K562 (cell line): Measurements from ENCODE around the gene CSNK1G1. TPM values are rescaled to one million over a fixed set of nuclear protein-coding genes. Genes with fewer than 3 reads are reported as not detected.
A peak's percentile ranks its signal among the peaks of the same experiment; 100 is the strongest.

Experiments
- BRD4 ChIP-seq: fragments of 200-600 bp; sonication (generic); IDR thresholded peaks from 2 replicates; pipeline ENCODE4 v1.6.1; 2017; ENCODE audit warnings: inconsistent platforms
- CHD1 ChIP-seq: fragments of 200-600 bp; sonication (generic); IDR thresholded peaks from one replicate; pipeline ENCODE4 v1.6.1; 2012; ENCODE audit warnings: mild to moderate bottlenecking, moderate library complexity, low read length, inconsistent platforms
- ETV6 ChIP-seq, 3 experiments: fragments of 150-350 bp in 1 of 3; sonication (generic) in 1 of 3; formaldehyde crosslinking in 1 of 3; IDR thresholded peaks; 2 replicates each; pipeline versions ENCODE4 v1.6.1 to v1.8.0; 2014 to 2022; ENCODE audit warnings: borderline replicate concordance in 2 of 3, low read depth in 2 of 3, antibody characterized with exemption in 1 of 3, low read length in 1 of 3, mild to moderate bottlenecking in 1 of 3, missing genetic modification reagents in 1 of 3
- HNRNPUL1 ChIP-seq: fragments of 200-400 bp; formaldehyde crosslinking; IDR thresholded peaks from 2 replicates; pipeline ENCODE4 v1.6.1; 2017; ENCODE audit warnings: low read length
- MYC ChIP-seq, 2 experiments: fragments of 250-450 bp in 1 of 2; sonication (Bioruptor Pico) in 1 of 2; IDR thresholded peaks; 2 replicates each; pipeline versions ENCODE4 v1.5.1 to v1.6.1; 2012 to 2021; ENCODE audit warnings: low read depth in 2 of 2, borderline replicate concordance in 1 of 2, improper control_type of control experiment in 1 of 2, low read length in 1 of 2, mild to moderate bottlenecking in 1 of 2, moderate library complexity in 1 of 2
- NCOA1 ChIP-seq: fragments of 450-650 bp; IDR thresholded peaks from 2 replicates; pipeline ENCODE4 v1.6.1; 2016; ENCODE audit warnings: low read depth
- NCOR1 ChIP-seq: fragments of 450-650 bp; IDR thresholded peaks from 2 replicates; pipeline ENCODE4 v1.6.1; 2016; ENCODE audit warnings: mild to moderate bottlenecking, moderate library complexity
- NFRKB ChIP-seq: fragments of 450-650 bp; IDR thresholded peaks from 2 replicates; pipeline ENCODE4 v1.6.1; 2016; ENCODE audit warnings: low read depth
- NR3C1 ChIP-seq: sonication (generic); formaldehyde crosslinking; IDR thresholded peaks from 2 replicates; pipeline ENCODE4 v1.8.1; 2022; ENCODE audit warnings: missing genetic modification reagents
- SMARCA5 ChIP-seq: fragments of 450-650 bp; IDR thresholded peaks from 2 replicates; pipeline ENCODE4 v1.6.1; 2016
- TAF9B ChIP-seq: fragments of 450-650 bp; IDR thresholded peaks from 2 replicates; pipeline ENCODE4 v1.6.1; 2018; ENCODE audit warnings: mild to moderate bottlenecking; ENCODE audit not compliant: partially characterized antibody
- ZNF232 ChIP-seq: sonication (generic); formaldehyde crosslinking; IDR thresholded peaks from 2 replicates; pipeline ENCODE4 v1.8.0; 2022; ENCODE audit warnings: mild to moderate bottlenecking, missing genetic modification reagents
- ZNF41 ChIP-seq: fragments of 250-450 bp; sonication (Bioruptor Pico); conservative IDR thresholded peaks from 2 replicates; pipeline ENCODE4 v1.4.0; 2020; ENCODE audit warnings: mild to moderate bottlenecking
- polyA plus RNA-seq, 8 experiments: library from polyadenylated mRNA; depleted of rRNA in 4 of 8; stranded (reverse) in 5 of 8; unstranded in 3 of 8; fragments of >200 nt; fragmentation: Nextera tagmentation in 2 of 8; fragmentation: Illumina TruSeq in 1 of 8; extraction: Ambion mirVana in 2 of 8; extraction: Trizol in 1 of 8; gene quantifications; 2 replicates each; pipeline versions ENCODE4 v1.2.1 to v1.2.3, GENCODE V29; 2011 to 2014; ENCODE audit warnings: inconsistent platforms in 1 of 8, missing spikeins in 1 of 8
- total RNA-seq, 7 experiments: library from RNA; depleted of rRNA in 6 of 7; stranded (reverse); fragments of >200 nt in 6 of 7; fragmentation: Illumina TruSeq in 2 of 7; extraction: Trizol in 2 of 7; gene quantifications; 2 replicates each; pipeline versions ENCODE4 v1.2.1 to v1.2.3, GENCODE V29; 2011 to 2021; ENCODE audit warnings: low replicate concordance in 1 of 7
- TF ChIP-seq, protein P1 (sequence below), 2 experiments: fragments of 450-650 bp in 1 of 2; sonication (generic) in 1 of 2; formaldehyde crosslinking in 1 of 2; IDR thresholded peaks; 2 replicates each; pipeline versions ENCODE4 v1.7.1 to v1.9.0; 2016 to 2022; ENCODE audit warnings: inconsistent platforms in 1 of 2, mild to moderate bottlenecking in 1 of 2, missing genetic modification reagents in 1 of 2
- TF ChIP-seq, protein P2 (sequence below): sonication (generic); formaldehyde crosslinking; IDR thresholded peaks from 2 replicates; pipeline ENCODE4 v1.5.0; 2020; ENCODE audit warnings: missing genetic modification reagents
- TF ChIP-seq, protein P3 (sequence below): fragments of 450-650 bp; formaldehyde crosslinking; IDR thresholded peaks from 2 replicates; pipeline ENCODE4 v1.4.0; 2020; ENCODE audit warnings: mild to moderate bottlenecking, moderate library complexity
- TF ChIP-seq, protein P4 (sequence below): sonication (generic); formaldehyde crosslinking; IDR thresholded peaks from 2 replicates; pipeline ENCODE4 v1.9.0; 2022; ENCODE audit warnings: mild to moderate bottlenecking, missing genetic modification reagents

CSNK1G1 gene
- total and polyA plus RNA-seq, 9 of the 15 experiments (the other 6 are each of a cell fraction or from before 2014, with no cell fraction given) = 4.5 to 18.5 (median 9.5) TPM

DNA sequence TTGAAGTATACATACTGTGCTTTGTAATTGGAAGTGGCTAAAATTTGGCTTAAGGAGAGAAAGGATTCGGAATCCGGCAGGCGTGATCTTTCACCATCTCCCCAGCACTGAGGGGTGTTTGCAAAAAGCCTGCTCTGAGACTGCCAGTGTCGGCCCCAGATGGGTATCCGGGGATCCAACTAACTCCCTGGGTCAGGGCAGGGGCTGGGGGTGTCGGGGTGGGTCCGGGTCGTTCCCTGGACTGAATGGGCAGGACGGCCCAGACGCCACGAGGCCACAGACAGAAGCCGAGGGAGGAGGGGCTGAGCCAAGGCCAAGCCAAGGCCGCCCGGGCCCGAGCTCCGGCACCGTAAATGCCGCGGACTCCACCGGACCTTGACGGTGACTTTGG is 193.5 kb downstream of the CSNK1G1 start (continued):
- TF ChIP-seq, protein P1, sequence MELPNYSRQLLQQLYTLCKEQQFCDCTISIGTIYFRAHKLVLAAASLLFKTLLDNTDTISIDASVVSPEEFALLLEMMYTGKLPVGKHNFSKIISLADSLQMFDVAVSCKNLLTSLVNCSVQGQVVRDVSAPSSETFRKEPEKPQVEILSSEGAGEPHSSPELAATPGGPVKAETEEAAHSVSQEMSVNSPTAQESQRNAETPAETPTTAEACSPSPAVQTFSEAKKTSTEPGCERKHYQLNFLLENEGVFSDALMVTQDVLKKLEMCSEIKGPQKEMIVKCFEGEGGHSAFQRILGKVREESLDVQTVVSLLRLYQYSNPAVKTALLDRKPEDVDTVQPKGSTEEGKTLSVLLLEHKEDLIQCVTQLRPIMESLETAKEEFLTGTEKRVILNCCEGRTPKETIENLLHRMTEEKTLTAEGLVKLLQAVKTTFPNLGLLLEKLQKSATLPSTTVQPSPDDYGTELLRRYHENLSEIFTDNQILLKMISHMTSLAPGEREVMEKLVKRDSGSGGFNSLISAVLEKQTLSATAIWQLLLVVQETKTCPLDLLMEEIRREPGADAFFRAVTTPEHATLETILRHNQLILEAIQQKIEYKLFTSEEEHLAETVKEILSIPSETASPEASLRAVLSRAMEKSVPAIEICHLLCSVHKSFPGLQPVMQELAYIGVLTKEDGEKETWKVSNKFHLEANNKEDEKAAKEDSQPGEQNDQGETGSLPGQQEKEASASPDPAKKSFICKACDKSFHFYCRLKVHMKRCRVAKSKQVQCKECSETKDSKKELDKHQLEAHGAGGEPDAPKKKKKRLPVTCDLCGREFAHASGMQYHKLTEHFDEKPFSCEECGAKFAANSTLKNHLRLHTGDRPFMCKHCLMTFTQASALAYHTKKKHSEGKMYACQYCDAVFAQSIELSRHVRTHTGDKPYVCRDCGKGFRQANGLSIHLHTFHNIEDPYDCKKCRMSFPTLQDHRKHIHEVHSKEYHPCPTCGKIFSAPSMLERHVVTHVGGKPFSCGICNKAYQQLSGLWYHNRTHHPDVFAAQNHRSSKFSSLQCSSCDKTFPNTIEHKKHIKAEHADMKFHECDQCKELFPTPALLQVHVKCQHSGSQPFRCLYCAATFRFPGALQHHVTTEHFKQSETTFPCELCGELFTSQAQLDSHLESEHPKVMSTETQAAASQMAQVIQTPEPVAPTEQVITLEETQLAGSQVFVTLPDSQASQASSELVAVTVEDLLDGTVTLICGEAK (IDR thresholded peaks at IDR 0.05) = no peak
- TF ChIP-seq, protein P1 (CRISPR knock-in tag; IDR thresholded peaks at IDR 0.05) = 0 out of 2 replicates have a peak, but pooled peaks have one; percentile 28
- TF ChIP-seq ZNF41 (CRISPR knock-in tag) (no peak), NCOA1 (0 out of 2 replicates have a peak, but pooled peaks have one; percentile 64), ETV6 (IDR thresholded peaks at IDR 0.05; ENCODE audit: borderline replicate concordance in 1 of 2, low read depth in 2 of 2, low read length in 1 of 2) (no peak), ETV6 (CRISPR knock-in tag; IDR thresholded peaks at IDR 0.05; ENCODE audit: borderline replicate concordance) (no peak), SMARCA5 (no peak), NFRKB (0 out of 2 replicates have a peak, but pooled peaks have one; percentile 40), HNRNPUL1 (no peak), MYC (IDR thresholded peaks at IDR 0.05; ENCODE audit: low read depth, low read length) (no peak), MYC (CRISPR knock-in tag; IDR thresholded peaks at IDR 0.05; ENCODE audit: borderline replicate concordance, low read depth) (no peak), CHD1 (peak; percentile 79), NR3C1 (CRISPR knock-in tag) (no peak), TAF9B (peak; percentile 87), NCOR1 (0 out of 2 replicates have a peak, but pooled peaks have one; percentile 3), ZNF232 (no peak), BRD4 (peak; percentile 11; the same call in 1 of the 2 replicates)
- TF ChIP-seq, protein P2, sequence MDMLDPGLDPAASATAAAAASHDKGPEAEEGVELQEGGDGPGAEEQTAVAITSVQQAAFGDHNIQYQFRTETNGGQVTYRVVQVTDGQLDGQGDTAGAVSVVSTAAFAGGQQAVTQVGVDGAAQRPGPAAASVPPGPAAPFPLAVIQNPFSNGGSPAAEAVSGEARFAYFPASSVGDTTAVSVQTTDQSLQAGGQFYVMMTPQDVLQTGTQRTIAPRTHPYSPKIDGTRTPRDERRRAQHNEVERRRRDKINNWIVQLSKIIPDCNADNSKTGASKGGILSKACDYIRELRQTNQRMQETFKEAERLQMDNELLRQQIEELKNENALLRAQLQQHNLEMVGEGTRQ (CRISPR knock-in tag) = peak; percentile 21; the same call in 1 of the 2 replicates
- TF ChIP-seq, protein P3, sequence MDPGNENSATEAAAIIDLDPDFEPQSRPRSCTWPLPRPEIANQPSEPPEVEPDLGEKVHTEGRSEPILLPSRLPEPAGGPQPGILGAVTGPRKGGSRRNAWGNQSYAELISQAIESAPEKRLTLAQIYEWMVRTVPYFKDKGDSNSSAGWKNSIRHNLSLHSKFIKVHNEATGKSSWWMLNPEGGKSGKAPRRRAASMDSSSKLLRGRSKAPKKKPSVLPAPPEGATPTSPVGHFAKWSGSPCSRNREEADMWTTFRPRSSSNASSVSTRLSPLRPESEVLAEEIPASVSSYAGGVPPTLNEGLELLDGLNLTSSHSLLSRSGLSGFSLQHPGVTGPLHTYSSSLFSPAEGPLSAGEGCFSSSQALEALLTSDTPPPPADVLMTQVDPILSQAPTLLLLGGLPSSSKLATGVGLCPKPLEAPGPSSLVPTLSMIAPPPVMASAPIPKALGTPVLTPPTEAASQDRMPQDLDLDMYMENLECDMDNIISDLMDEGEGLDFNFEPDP = no peak
- TF ChIP-seq, protein P4, sequence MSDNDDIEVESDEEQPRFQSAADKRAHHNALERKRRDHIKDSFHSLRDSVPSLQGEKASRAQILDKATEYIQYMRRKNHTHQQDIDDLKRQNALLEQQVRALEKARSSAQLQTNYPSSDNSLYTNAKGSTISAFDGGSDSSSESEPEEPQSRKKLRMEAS (CRISPR knock-in tag) = no peak
